GM19043 (cell line): Measurements from ENCODE around the gene TBPL1.
"Not testable (repeated sequence)": the region's sequence is repeated elsewhere in the genome, so short reads cannot be mapped to it uniquely, and the experiment has no call there.

Experiments used
- ATAC-seq: cut with Tn5 transposase; IDR thresholded peaks from one replicate; pipeline ENCODE4 v1.9.1; 2021; ENCODE audit warnings: low read depth; ENCODE audit not compliant: unreplicated experiment

The TBPL1 gene

DNA sequence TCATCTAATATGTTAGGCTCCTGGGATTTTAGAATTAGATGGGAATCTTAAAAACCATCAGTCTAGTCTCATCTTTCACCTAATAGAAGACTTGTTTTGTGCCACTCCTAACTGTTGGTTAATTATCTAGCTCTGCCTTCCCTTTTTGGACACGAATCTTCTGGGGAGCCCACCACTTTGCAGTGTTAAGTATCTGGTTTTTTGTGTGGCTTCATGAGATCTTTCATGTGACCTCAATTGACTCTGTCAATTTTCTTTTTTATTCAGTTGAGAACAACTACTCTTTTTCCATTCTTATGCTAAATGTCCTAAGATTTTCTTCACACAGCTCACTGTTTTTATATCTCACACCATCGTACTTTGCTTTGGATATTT lies 16.9 kb downstream of the TBPL1 start:
- ATAC-seq = no peak

DNA sequence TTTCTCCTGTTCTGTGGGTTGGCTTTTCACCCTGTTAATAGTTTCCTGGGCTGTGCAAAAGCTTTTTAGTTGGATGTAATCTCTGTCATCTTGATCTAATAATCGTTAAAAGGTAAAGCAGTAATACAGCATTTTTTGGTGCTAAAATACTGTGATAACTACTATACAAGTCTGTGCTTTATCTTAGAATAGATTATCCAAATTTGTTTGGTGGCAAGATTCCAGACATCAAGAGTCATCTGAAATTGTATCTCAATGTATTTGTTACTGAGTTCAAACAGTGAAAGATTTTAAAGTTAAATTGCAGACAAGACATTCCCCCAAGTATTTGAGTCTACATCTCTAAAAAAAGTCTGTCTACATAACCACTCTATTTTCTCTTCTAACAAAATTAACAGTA lies 18.8 kb downstream of the TBPL1 start:
- ATAC-seq = no peak

DNA sequence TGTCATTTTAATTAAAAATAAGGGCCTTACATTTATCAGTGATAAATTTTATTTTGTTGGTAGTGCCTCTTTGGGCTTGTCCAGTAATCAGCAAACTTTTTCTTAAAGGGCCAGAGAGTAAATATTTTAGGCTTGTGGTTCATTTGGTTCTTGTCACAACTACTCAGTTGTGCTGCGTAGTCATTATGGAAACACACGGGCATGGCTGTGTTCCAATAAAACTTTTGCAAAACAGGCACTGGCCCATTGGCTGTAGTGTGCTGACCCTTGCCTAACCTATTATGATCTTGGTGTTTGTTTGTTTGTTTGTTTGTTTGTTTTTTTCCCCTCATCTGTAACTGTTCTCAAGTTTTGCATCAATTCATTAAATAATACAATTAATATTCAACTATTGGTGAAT lies 19.4 kb downstream of the TBPL1 start:
- no peak for ATAC-seq

DNA sequence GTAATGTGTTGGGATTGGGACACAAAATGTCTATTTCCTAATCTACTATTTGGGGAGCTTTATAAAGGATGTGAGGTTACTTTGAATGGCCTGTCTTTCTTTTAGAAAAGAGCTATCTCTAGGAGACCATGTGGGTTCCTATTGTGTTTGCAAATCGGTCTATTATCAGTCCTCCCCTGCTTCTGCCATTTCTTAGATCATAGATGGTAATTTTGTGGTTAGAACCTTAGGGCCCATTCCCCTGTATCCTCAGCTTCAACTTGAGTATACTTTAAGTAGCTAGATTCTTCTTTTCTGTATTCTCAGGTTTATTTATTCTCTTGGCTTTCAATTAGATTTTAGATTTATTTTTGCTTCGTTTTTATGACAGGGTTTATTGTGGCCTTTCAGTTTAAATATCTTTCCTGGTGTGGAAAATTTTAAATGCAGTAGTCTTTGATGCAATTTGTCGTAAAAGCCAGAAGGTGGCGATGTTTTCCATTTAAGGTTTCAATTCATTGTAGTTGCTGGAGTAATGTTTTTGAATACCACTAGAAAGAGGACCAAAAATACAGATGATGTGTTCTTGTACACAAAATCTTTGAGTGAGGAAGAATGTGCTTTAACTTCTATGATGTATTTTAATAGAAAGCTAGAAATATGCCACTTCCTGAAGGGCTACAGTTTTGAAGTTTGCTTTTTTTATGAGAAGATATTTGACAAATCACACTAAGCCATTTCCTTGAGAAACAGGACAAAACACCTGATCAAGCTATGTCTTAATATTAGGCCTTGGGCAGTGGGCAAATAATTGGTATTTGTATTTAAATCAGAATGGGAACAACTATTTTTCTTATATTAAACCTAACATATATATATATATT lies 20.3 kb downstream of the TBPL1 start:
- ATAC-seq = no peak

DNA sequence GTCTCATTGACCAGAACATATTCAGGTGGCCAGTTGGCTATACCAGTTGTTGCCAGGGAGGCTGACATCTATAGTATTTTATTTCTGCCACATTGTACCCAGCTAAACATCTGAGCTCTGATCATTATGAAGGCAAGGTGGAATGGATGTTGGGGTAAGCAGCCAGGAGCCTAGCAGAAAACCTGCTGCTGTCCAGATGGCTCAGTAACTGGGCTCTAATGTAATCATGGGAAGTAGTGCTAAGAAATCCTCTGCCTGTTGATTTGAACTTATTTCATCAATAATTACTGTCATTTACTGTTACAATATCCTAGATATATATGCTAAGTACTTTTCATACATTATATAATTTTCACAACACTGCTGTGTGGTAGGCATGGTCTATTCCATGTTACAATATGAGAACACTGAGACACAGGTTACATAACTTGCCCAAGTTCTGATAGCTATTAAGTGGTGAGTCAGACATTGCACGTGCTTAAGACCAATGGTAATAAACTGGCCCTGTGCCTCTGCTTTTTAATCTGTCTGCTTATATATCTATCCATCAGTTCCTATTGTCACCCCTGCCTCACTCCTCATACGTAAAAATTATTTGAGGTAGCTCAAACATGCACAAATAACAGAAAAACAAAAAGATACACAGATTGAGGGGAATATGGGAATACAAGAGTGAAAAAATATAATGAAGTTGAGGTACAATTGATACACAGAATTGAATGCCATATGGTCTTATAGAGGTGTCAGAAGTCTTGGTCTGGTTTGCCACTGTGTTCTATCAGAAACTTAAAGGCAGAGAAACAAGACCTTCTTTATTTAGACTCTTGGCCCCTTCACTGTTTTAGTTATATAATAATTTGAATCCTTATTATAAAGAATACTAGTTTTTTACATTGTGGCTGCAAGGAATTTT lies 25.2 kb downstream of the TBPL1 start:
- no peak for ATAC-seq

DNA sequence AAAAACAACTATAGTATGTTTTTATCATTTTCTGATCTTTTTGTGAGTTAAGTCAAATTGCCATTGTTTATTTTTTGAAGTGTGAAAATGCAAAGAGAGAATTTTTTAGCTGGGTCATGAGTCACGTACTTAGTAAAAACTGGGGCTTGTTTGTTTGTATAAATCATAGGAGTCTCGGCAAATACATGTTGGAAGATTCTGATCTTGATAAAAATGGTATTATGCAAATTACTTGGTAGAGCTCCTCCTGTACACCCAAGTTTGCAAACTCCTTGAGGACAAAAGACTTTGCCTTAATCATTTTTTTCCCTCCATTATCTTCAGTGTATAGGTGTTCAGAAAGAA lies 25.8 kb downstream of the TBPL1 start:
- ATAC-seq = no peak

DNA sequence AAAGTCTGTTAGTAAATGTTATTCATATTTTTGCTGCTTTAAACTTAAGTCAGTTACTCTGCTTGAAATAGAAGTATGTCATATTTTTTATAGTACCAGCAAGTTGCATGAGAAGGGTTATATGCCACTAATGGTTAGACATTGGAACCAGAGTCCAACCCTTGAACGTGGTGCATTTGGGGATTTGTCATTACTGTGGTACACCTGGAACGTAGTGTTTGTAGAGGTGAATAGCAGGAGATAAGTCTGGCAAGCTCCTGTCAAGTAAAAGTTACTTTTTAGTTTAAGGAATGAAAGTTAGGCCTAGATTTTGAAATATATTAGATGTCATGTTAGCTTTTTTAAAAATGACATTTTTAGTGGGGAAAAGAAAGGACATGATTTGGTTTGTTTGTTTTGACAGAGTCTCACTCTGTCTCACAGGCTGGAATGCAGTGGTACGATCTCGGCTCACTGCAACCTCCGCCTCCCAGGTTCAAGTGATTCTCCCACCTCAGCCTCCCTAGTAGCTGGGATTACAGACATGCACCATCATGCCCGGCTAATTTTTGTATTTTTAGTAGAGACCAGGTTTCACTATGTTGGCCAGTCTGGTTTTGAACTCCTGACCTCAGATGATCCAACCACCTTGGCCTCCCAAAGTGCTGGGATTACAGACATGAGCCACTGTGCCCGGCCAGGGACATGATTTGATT lies 26.4 kb downstream of the TBPL1 start:
- ATAC-seq = not testable (repeated sequence)

DNA sequence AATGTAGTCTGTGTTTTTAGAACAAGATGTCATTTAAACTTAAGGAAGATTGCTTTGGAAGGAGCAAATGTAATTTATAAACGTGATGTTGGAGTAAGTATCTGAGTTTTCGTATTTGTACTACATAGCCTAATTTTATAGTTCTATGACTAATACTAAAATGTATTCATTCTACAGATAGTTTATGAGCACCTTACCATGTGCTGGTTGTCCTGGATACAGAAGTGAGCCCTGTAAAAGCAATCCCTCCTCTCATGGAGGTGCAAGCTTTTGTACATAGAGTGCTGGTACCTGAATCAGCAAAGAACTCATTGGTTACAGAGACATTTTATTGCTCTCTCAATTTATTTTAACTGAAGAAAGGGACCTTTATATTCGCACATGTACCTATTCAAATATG lies 27.1 kb downstream of the TBPL1 start:
- ATAC-seq = no peak

DNA sequence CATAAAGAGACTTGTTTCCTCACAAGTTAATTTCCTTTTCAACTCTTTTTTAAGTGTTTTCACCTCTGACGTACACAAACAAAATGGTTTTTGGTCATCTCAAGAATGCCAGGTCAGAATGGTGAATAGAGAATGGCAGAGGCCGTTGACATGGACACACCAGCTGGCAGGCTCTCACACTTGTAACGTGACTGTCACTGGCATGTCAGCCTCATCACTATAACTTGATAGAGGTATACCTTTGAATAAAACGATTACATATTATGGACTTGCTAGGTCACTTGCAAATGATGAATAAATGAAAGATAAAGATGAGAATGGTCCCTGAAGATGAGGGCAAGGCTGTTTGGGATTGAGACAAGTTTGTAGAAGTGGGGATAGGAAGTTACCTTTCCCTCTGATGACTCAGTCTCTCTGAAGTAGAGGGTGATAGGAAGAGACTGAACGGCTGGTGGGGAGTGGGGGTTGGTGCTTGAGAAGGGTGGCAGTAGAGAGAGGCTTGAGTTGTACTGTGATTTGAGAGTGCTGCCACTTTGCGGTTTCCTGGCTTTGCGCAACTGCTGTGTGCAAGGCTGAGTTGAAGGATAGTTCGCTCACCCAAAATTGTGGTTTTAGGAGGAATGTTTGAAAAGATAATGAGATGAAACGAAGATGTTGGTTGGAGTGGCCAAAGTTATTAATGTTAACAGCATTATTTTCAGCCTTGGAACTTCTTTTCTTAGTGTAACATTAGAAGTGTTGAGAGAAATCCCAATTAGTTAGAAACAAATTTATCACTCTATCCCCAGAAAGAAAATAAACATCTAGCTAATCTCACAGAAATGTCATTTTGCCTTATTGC lies 30.3 kb downstream of the TBPL1 start:
- no peak for ATAC-seq

DNA sequence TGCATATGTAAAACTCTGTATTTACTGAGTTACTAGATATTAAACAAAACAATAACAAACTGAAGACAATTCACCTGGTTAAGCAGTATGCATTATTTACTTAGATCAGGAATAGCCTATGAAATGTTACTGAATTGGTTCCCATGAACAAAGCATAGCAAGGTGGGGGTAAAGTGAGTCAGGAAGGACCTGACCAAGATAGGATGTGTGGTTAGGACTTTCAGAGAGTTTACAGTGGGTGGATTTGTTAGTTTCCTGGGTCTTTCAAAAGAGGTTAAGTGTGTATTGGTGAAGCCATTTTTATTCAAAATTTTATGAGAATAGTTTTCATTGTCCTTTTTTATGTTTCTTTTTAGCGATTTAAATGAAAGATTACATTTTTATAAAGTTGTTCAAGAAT lies 32.9 kb downstream of the TBPL1 start:
- ATAC-seq = no peak

DNA sequence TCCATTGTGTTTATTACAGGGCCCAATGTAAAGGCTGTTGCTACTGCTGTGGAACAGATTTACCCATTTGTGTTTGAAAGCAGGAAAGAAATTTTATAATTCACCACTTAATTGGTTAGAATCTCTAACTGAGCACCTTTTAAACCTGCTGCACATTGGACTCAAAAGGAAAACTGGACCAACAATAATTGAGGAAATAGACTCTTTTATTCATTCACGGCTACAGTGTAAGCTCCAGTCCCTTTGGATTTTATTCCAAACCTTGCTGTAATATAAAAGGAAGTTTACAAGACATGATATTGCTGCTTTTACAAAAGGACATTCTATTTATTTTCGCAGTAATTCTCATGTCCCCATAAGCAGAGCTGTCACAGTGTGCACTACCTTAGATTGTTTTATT lies 33.9 kb downstream of the TBPL1 start:
- ATAC-seq = no peak

DNA sequence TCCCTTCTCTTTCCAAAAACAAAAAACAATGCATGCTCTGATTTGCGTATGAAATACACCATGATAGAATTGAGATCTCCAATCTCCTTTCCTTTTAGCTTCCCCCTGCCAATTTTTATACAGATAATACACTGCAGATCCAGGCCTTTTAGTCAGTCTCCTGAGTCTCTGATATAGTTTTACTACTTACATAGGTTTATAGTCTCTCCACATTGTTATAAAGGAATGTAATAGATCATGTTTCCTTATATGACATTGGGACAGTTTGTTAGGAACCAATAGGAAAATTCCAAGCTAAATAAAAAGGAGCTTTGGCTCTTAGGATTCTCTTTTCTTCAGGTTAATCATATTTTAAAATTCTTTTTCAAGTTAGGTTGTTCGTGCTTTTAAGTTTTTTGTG lies 36.5 kb downstream of the TBPL1 start:
- no peak for ATAC-seq

DNA sequence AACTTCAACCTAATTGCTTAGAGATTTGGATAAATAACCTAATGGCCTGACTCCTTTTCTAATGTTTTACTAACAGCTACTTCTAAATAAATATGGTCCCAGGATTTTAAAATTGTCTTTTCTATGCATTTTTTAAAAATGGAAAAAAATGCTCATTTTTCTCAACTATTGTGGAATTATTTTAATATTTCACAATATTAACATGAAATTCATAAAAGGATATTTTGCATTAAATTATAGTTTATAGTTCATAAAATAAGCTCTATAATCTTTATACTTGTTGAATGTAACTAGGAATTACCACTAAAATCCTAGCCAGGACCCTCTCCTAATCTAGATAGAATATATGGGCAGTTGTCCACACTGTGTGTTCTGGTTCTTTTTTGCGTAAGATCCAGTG lies 37.3 kb downstream of the TBPL1 start:
- ATAC-seq = no peak

DNA sequence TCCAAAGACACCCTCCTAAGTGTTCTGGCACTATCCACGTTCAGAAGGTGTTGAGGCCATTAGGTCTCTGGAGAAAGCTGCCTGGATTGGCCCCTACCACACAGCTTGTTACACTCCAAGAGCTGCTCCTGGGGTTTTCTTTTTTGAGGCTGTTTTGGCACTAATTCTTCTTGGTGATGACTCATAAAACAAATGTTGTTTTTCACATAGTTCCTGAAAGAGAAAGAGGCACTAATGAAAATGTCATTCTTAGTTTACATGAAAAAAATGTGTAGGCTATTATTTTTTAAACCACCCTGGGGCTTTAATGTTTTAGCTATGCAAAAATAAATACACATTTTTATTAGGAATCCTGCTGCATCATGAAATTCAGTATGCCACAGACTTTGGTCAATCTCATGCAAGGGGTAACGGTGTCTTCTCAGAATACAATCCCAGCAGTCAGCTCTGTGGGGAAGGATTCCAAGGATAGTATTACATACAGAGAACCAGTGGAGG lies 38.1 kb downstream of the TBPL1 start:
- ATAC-seq = no peak

DNA sequence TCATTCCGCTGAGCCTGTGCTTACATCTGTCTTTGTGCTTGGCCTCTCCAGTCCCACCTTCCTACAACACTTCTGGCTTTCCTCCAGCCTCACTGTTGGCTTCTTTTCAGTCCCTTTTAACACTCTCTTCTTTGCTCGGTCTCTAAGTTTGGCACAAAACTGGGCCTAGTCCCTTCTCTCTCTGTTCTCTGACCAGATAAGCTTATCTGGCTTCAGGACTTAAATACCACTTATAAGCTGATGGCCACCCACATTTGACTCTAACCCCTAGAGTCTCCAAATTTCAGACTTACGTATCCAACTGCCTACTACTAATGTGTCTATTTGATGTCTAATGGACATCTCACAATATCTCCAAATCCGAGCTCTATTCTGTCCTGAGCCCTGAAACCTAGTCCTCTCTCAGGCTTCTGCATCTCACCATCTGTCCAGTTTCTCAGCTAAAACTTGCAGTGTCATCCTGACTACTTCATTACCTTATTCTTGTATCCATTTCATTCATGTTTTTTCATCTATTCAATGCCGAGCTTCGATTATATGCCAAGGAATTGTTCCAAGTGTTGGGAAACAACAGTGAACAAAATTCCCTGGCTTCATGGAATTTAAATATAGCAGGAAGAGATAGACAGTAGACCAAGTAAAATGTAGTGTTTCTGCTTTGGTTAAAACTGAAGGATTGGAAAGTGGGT lies 40.1 kb downstream of the TBPL1 start:
- no peak for ATAC-seq

DNA sequence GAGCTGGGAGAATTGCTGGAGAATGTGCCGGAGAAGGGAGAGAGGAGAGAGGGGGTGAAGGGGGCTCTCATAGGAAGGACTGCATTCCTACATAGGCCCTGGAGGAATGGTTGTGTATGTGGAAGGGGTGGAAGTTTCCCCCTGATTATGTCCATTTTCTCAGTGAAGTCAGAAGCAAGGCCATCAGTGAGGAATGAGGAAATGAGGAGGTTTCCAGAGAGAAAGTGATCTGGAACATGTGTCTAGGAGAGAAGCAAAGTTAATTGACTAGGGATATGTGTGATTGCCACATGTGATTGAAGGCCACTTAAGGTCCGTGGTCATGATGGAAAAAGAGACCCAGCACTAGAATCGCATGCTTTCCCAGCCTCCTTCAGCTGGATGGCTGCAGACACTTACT lies 42.3 kb downstream of the TBPL1 start:
- no peak for ATAC-seq

DNA sequence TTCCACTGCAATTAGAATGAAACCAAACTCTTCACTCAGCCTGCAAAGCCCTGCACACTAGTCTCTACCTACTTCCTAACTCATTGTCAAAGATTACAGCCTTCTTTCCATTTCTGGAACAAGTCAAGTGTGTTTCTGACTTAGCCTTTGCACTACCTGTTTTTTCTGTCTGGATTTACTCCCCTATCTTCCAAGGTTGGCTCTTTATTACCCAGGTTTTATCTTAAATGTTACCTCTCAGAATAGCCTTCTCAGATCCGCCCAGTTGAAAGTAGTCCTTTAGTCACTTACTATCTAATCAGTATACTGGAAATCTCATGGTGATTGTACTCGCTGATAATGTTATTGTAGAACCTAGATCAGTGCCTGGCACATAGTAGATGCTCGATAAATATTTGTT lies 42.7 kb downstream of the TBPL1 start:
- ATAC-seq = no peak

DNA sequence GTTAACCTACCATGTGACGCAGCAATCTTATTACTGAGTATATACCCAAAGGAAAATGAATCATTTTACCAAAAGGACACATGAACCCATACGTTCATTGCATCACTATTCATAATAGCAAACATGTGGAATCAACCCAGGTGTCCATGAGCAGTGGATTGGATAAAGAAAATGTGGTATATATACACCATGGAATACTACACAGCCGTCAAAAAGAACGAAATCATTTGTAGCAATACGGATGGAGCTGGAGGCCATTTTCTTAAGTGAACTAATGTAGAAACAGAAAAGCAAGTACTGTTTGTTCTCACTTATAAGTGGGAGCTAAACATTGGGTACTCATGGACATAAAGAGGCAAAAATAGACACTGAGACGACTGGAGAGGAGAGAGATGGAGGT lies 44.2 kb downstream of the TBPL1 start:
- no peak for ATAC-seq

DNA sequence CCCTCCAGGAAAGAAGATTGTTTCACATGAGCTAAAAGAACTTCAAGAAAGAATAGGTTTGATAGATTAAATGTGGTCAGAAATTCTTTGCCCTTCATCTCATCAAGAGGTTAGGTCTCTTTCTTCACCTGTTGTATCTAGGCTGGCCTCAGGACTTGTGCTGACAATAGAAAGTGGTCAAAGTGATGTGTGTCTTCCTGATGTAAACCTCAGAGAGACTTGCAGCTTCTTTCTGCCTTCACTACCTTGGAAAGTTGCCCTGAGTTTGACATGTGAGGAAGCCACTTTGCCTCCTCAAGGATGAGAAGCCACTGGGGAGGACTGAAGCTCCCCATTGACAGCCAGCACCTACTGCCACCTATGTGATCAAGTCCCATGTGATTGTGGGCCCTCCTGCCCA lies 46.3 kb downstream of the TBPL1 start:
- no peak for ATAC-seq

DNA sequence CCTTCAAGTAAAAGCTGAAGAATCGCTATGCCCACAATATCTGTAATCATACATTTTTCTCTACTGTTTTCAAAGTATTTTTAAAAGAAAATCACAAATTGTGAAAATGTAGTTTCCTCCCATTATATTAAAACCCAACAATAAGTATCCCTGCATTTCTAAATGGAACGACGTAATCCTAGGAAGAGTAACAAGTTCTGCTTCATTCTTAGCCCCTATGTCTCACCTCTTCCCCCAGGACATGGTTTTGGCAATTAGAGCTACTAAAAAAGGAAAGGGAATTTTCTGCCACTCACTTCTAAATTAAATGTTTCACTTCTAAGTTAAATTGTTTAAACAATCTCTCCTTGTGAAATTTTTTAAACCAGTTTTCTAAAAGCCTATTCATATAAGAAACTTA lies 47.4 kb downstream of the TBPL1 start:
- ATAC-seq = no peak
